Measurements from ENCODE around the gene FOXD4L6.
"Not testable (repeated sequence)": the region's sequence is repeated elsewhere in the genome, so short reads cannot be mapped to it uniquely, and the experiment has no call there.

The FOXD4L6 gene

DNA sequence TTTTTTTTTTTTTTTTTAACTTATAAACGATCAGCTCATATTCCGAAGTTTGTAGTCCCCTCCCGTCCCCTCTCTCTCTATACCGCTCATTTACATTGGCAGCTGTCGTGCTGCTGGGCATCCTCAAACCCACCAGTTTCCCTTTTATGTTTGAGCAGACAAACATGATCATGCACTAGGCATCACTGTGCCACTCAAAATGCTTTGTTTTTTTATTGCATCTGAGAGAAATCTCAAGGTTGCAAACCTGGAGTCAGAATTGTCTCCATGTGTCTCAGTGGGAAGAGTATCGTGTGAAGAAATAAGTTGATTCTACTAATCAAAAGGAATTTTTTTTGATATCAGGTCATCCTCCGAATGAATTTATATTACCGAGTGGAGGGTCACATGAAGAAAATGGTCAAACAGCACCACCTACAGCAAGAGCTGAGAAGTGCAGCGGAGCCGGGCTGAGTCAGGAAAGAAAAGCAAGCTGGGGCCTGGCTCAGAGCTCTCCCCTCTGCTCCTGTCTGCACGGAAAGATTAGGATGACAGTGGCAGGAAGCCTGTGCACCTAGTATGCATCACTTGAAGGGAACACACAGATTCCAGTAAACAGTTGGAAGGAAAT is 39.9 kb downstream of the FOXD4L6 start:
- Mint-ChIP-seq H3K4me3 (peak overlapping the region in 1 of 3 experiments; percentile 17), H3K4me1 (peaks cover 15% of the 10 kb centered on the region), H3K27me3 (ENCODE audit: low read depth) (peaks cover 22% of the 10 kb centered on the region)
- not testable (repeated sequence) for H3K36me3 Mint-ChIP-seq (ENCODE audit: low read depth); H3K9me3 Mint-ChIP-seq; H3K27ac Mint-ChIP-seq
- TF ChIP-seq, protein P1, sequence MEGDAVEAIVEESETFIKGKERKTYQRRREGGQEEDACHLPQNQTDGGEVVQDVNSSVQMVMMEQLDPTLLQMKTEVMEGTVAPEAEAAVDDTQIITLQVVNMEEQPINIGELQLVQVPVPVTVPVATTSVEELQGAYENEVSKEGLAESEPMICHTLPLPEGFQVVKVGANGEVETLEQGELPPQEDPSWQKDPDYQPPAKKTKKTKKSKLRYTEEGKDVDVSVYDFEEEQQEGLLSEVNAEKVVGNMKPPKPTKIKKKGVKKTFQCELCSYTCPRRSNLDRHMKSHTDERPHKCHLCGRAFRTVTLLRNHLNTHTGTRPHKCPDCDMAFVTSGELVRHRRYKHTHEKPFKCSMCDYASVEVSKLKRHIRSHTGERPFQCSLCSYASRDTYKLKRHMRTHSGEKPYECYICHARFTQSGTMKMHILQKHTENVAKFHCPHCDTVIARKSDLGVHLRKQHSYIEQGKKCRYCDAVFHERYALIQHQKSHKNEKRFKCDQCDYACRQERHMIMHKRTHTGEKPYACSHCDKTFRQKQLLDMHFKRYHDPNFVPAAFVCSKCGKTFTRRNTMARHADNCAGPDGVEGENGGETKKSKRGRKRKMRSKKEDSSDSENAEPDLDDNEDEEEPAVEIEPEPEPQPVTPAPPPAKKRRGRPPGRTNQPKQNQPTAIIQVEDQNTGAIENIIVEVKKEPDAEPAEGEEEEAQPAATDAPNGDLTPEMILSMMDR (IDR thresholded peaks at IDR 0.05; ENCODE audit: unreplicated experiment in 3 of 3), result peak; percentile 33 to 54 (median 45)

DNA sequence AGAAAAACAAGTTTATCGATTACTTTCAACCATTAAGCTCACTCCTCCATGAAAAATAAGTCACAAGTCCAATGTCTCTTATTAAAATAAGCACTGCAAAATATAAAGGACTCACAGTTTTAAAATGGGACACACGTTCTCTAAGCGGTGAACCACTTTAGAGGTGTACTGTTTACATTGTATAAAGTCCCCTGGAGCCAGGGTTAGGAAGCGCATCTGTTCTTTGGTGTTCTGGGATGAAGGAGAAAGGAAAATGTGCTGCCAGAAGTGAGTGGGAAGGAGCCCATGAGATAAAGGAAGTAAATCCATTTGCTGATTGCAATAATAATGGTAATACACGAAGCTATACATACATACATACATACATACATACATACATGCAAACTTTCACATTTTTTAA is 40.6 kb downstream of the FOXD4L6 start:
- not testable (repeated sequence) for H3K9me3 Mint-ChIP-seq; H3K27ac Mint-ChIP-seq; H3K4me3 Mint-ChIP-seq; H3K36me3 Mint-ChIP-seq (ENCODE audit: low read depth)
- H3K4me1 Mint-ChIP-seq, result peaks cover 15% of the 10 kb centered on the region
- peaks cover 20% of the 10 kb centered on the region for H3K27me3 Mint-ChIP-seq (ENCODE audit: low read depth)

DNA sequence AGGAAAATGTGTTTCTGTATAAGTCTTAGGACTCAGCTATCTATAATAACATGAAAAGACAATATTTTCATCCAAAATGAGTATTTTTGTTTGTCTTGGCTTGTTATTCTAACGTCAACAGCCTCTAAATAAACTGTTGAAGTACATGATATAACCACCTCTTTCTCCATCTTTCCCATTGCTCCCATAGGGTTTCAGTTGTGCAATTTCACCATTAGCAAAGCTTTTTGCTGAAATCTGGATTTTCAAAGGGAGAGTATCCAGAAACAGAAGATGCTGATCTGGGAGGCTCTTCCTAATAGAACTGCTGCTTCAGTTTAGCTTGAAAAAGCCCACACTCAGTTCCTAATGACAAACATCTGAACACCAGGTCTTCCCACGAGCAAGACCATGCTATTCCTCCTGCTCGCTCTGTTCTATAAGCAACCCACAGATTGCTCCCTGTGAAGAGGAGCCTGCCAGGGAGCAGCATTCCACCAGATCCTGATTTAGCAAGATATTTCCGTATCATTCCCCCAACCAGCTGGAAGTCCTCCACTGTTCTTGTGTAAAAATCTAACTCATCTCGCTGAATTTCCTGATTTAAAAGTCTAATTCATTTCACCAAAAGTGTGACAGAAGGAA is 41.2 kb downstream of the FOXD4L6 start:
- H3K9me3 Mint-ChIP-seq; H3K36me3 Mint-ChIP-seq (ENCODE audit: low read depth); H3K27ac Mint-ChIP-seq; H3K4me3 Mint-ChIP-seq: not testable (repeated sequence)
- peaks cover 15% of the 10 kb centered on the region for H3K4me1 Mint-ChIP-seq
- H3K27me3 Mint-ChIP-seq (ENCODE audit: low read depth), result peaks cover 26% of the 10 kb centered on the region

DNA sequence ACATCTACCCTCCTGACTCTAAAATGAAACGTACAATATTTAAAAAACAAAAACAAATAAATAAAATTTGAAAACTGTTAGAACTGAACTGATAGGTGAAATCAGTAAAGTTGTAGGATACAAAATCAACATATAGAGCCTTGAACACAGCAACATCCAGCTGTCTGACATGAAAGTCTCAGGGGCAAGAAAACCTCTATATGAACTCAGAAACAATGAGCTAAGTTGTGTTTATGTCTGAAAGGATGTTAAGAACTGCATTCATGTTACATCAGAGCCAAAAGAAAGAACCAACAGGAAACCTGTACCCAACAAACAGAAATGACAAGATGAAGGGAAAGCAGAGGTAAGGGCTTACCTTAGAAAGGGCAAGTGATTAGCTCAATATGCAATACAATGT is 41.8 kb downstream of the FOXD4L6 start:
- Mint-ChIP-seq H3K27me3 (ENCODE audit: low read depth) (peaks cover 27% of the 10 kb centered on the region), H3K4me1 (peaks cover 15% of the 10 kb centered on the region)
- H3K9me3 Mint-ChIP-seq; H3K4me3 Mint-ChIP-seq; H3K27ac Mint-ChIP-seq; H3K36me3 Mint-ChIP-seq (ENCODE audit: low read depth): not testable (repeated sequence)

DNA sequence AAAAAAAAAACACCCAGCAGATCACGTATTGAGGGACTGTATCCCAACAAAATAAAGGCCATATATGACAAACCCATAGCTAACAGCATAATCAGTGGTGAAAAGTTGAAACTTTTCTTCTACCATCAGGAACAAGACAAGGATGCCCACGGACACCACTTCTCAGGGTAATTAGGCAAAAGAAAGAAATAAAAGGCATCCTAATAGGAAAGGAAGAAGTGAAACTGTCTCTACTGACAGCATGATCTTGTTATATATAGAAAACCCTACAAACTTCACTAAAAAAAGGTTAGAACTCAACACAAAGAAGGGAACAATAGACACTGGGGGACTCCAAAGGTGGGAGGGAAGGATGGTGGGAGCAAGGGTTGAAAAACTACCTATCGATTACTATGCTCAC is 42.3 kb downstream of the FOXD4L6 start:
- H3K4me1 Mint-ChIP-seq, result peaks cover 15% of the 10 kb centered on the region
- H3K36me3 Mint-ChIP-seq (ENCODE audit: low read depth); H3K4me3 Mint-ChIP-seq: not testable (repeated sequence)

DNA sequence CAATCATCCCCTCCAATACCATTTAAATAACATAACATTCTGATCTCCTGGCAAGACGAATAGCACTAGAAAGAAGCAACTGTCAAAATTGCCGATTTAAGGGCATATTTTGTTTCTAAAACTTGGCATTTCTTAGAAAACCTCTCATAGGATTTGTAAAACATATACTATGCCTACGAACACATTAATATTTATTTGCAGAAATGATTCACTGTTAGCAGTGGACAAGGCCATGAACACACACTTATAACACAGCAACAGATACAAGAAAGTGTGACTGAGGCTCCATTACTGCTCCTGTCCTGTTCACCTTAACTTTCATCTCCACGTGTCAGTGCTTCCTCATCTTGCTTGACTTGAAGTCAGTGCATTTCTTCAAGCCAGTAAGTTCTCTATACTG is 46.1 kb downstream of the FOXD4L6 start:
- not testable (repeated sequence) for H3K4me3 Mint-ChIP-seq; H3K27ac Mint-ChIP-seq; H3K9me3 Mint-ChIP-seq; H3K36me3 Mint-ChIP-seq (ENCODE audit: low read depth); H3K4me1 Mint-ChIP-seq
- peaks cover 16% of the 10 kb centered on the region for H3K27me3 Mint-ChIP-seq (ENCODE audit: low read depth)

More for the DNA sequence above, 42.3 kb downstream of the FOXD4L6 start:
- H3K9me3 Mint-ChIP-seq, H3K27ac Mint-ChIP-seq: not testable (repeated sequence)
- peaks cover 27% of the 10 kb centered on the region for H3K27me3 Mint-ChIP-seq (ENCODE audit: low read depth)

DNA sequence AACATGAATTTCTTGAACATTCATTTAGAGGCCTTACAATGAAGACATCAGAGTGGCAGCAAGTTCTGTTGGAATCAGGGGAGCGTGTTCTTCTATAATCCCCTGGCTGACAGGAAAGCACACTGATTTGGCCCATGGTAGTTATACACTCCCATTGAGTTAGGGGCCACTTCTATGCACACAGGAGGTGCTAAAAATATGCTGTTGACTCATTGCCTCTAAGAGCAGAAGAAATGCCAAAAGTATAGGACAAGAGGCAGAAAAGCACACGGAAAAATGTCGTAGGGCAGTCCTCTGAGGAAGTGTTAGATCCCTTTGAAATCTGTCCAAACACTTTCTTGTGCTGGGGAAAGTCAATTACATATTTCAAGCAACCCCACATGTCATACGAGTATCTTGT is 49.0 kb downstream of the FOXD4L6 start:
- not testable (repeated sequence) for H3K36me3 Mint-ChIP-seq (ENCODE audit: low read depth); H3K27ac Mint-ChIP-seq; H3K4me3 Mint-ChIP-seq; H3K4me1 Mint-ChIP-seq; H3K9me3 Mint-ChIP-seq
- peaks cover 29% of the 10 kb centered on the region for H3K27me3 Mint-ChIP-seq (ENCODE audit: low read depth)

DNA sequence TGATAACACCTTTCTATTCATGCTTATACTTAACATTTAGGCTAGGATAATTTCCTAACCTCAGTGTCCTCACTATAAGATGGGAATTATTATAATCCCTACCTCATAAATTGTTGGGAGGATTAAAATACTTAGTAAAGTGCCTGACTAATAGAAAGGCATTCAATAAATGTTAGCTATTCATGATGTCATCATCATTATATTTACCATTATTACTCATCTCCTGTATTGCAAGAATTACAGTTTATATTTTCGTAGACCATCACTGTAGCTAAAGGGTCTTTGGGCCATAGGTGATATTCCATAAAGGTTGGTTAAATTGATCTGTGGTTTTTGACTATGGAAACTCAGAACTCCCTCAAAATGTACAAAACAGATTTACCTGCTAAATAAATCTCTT is 50.9 kb downstream of the FOXD4L6 start:
- not testable (repeated sequence) for H3K4me3 Mint-ChIP-seq; H3K27ac Mint-ChIP-seq; H3K36me3 Mint-ChIP-seq (ENCODE audit: low read depth); H3K4me1 Mint-ChIP-seq; H3K9me3 Mint-ChIP-seq
- H3K27me3 Mint-ChIP-seq (ENCODE audit: low read depth), result peaks cover 42% of the 10 kb centered on the region
